ENCODE measurements around the gene KIAA1671. TPM values are rescaled to one million over a fixed set of nuclear protein-coding genes. Genes with fewer than 3 reads are reported as not detected.

Gene KIAA1671
- total and polyA plus RNA-seq, 9 of the 15 experiments (the other 6 are each of a cell fraction or from before 2014, with no cell fraction given): under 0.01 to 0.11 (median 0.02) TPM; not detected in 5

DNA sequence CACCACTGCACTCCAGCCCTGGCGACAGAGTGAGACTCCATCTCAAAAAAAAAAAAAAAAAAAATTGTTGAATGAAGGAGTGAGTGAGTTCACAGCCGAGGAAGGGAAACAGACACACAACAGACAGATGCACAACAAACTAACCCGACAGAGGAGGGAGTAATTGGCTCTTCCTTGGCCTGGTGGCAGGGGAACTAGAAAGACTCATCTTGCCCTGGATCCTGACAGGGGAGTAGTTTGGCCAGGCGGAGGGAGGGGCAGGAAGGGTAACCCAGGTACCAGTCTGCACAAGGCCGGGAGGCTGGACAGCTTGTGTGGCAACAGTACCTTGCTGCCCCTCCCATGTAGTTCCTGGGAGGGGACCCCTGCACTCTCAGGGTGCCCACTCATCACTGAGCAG is 106.9 kb downstream of the KIAA1671 start:
- no TSS peak for BruUV-seq (replicated peaks)
- DNase-seq (ENCODE audit: extremely low read depth in 1 of 4, low spot score in 3 of 4) (no peak), FAIRE-seq (no peak), ATAC-seq (no peak)
- no peaks in the 10 kb centered on the region for H3K9me1 ChIP-seq (ENCODE audit: control insufficient read depth, insufficient read depth, low read length)
- POLR2A ChIA-PET: interaction anchor here (0.6 kb wide), 1 partner anchor 61 kb away, joined by 5 read pairs; no protein-coding TSS in a partner anchor
- H4K20me1 ChIP-seq (replicated peaks; ENCODE audit: control insufficient read depth, insufficient read depth, low read length): no peaks in the 10 kb centered on the region
- no peaks in the 10 kb centered on the region for H3K4me1 ChIP-seq (replicated peaks in 1 of 2; ENCODE audit: control insufficient read depth in 2 of 2, insufficient read depth in 2 of 2, low read length in 2 of 2)
- WGBS (ENCODE audit: insufficient coverage, low coverage, missing lambda C conversion rate): 0% methylated on average over 4 of the region's 5 CpGs
- CTCF ChIA-PET (ENCODE audit: low intra/inter-chr PET ratio): no interaction called here
- H3K27ac ChIP-seq (ENCODE audit: extremely low read depth, low read depth, low read length): no peak overlapping the region
- no peak overlapping the region for H3K4me3 ChIP-seq
- H3K9me3 ChIP-seq (replicated peaks; ENCODE audit: control insufficient read depth, insufficient read depth, low read depth, low read length): no peaks in the 10 kb centered on the region
- no peak overlapping the region for H2AFZ ChIP-seq (ENCODE audit: low read depth, low read length)
- H3K9ac ChIP-seq (ENCODE audit: insufficient read depth in 1 of 2, low read depth in 2 of 2, low read length in 2 of 2): no peak overlapping the region
- in situ Hi-C loops (cut with MboI) (no loop called here), intact Hi-C loops (cut with micrococcal nuclease) (loop anchor here (5.0 kb wide), 1 partner anchor 122 kb away; no protein-coding TSS in a partner anchor)
- no peaks in the 10 kb centered on the region for H3K36me3 ChIP-seq (ENCODE audit: control insufficient read depth, insufficient read depth, low read length)
- H3K4me2 ChIP-seq (ENCODE audit: insufficient read depth, low read length): no peak overlapping the region
- H3K27me3 ChIP-seq (ENCODE audit: control insufficient read depth in 2 of 2, insufficient read depth in 2 of 2, low read length in 2 of 2): peaks cover 0 to 10% of the 10 kb centered on the region in 2 experiments; a peak in 1 of 5 replicates
- TF ChIP-seq ZNF644 (tag; IDR thresholded peaks at IDR 0.05; ENCODE audit: low read depth) (no peak), ZNF184 (CRISPR knock-in tag; IDR thresholded peaks at IDR 0.05) (peak; percentile 74)
- H3K79me2 ChIP-seq (ENCODE audit: control insufficient read depth, insufficient read depth, low read length): no peaks in the 10 kb centered on the region

DNA sequence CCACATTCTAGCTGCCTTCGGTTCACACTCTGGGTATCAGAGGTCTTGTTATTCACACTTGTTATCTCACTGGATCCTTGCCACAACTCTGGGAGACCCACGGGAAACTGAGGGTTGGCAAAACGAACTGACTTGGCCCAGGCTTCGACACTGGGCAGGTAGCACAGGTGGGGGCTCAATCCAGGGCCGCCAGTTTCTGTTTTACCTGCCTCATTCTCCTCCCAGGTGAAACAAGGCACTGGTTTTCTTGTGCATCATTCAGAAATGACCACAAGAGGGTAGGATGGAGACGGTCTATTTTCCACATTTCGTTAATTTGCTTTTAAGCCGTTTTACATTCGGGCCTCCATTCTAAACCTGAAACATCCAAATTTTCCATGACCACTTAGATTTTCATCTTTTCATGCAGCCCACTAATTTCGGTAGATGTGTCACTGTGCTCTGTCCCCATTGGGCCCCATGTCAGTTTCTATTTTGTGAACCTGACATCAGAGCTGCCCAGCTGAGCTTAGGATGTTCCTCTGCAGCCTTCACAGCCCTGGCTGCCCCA is 108.1 kb downstream of the KIAA1671 start:
- intact Hi-C loops (cut with micrococcal nuclease): no loop called here
- H3K9ac ChIP-seq (ENCODE audit: insufficient read depth in 1 of 2, low read depth in 2 of 2, low read length in 2 of 2): no peak overlapping the region
- H3K79me2 ChIP-seq (ENCODE audit: control insufficient read depth, insufficient read depth, low read length): no peaks in the 10 kb centered on the region
- TF ChIP-seq NR1H2 (CRISPR knock-in tag; IDR thresholded peaks at IDR 0.05) (no peak), RAD21 (CRISPR knock-in tag; conservative IDR thresholded peaks at IDR 0.05 in 1 of 2, IDR thresholded peaks at IDR 0.05 in 1 of 2) (0 out of 4 replicates have a peak, but pooled peaks of 1 of the 2 experiments have one; percentile 3)
- TF ChIP-seq, protein P1, sequence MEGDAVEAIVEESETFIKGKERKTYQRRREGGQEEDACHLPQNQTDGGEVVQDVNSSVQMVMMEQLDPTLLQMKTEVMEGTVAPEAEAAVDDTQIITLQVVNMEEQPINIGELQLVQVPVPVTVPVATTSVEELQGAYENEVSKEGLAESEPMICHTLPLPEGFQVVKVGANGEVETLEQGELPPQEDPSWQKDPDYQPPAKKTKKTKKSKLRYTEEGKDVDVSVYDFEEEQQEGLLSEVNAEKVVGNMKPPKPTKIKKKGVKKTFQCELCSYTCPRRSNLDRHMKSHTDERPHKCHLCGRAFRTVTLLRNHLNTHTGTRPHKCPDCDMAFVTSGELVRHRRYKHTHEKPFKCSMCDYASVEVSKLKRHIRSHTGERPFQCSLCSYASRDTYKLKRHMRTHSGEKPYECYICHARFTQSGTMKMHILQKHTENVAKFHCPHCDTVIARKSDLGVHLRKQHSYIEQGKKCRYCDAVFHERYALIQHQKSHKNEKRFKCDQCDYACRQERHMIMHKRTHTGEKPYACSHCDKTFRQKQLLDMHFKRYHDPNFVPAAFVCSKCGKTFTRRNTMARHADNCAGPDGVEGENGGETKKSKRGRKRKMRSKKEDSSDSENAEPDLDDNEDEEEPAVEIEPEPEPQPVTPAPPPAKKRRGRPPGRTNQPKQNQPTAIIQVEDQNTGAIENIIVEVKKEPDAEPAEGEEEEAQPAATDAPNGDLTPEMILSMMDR (IDR thresholded peaks at IDR 0.05 in 2 of 3, conservative IDR thresholded peaks at IDR 0.05 in 1 of 3; ENCODE audit: insufficient read depth in 2 of 3, low read depth in 1 of 3, low read length in 3 of 3): peak; percentile 5 to 27 (median 24); a peak in 2 of 6 replicates
- no peak overlapping the region for H2AFZ ChIP-seq (ENCODE audit: low read depth, low read length)
- H3K36me3 ChIP-seq (ENCODE audit: control insufficient read depth, insufficient read depth, low read length): no peaks in the 10 kb centered on the region
- BruUV-seq (replicated peaks): no TSS peak
- no peak for ATAC-seq
- no peaks in the 10 kb centered on the region for H3K4me1 ChIP-seq (replicated peaks in 1 of 2; ENCODE audit: control insufficient read depth in 2 of 2, insufficient read depth in 2 of 2, low read length in 2 of 2)
- POLR2A ChIA-PET: interaction anchor here (0.6 kb wide), 1 partner anchor 114 kb away, joined by 4 read pairs; no protein-coding TSS in a partner anchor
- WGBS (ENCODE audit: insufficient coverage, low coverage, missing lambda C conversion rate): under 1% methylated on average over 10 of the region's 10 CpGs
- FAIRE-seq: no peak
- H3K9me3 ChIP-seq (replicated peaks; ENCODE audit: control insufficient read depth, insufficient read depth, low read depth, low read length): no peaks in the 10 kb centered on the region
- H4K20me1 ChIP-seq (replicated peaks; ENCODE audit: control insufficient read depth, insufficient read depth, low read length): no peaks in the 10 kb centered on the region
- H3K4me2 ChIP-seq (ENCODE audit: insufficient read depth, low read length): no peak overlapping the region
- no peak overlapping the region for H3K4me3 ChIP-seq
- in situ Hi-C loops (cut with MboI): no loop called here
- H3K9me1 ChIP-seq (ENCODE audit: control insufficient read depth, insufficient read depth, low read length): no peaks in the 10 kb centered on the region
- peak in 2 of 4 experiments; percentile 16 for DNase-seq (ENCODE audit: extremely low read depth in 1 of 4, low spot score in 3 of 4)
- H3K27me3 ChIP-seq (ENCODE audit: control insufficient read depth in 2 of 2, insufficient read depth in 2 of 2, low read length in 2 of 2): peaks cover 0 to 17% of the 10 kb centered on the region in 2 experiments; a peak in 1 of 5 replicates
- no peak overlapping the region for H3K27ac ChIP-seq (ENCODE audit: extremely low read depth, low read depth, low read length)
- CTCF ChIA-PET (ENCODE audit: low intra/inter-chr PET ratio): no interaction called here
